ENCODE data around the gene NOS2. TPM values are rescaled to one million over a fixed set of nuclear protein-coding genes. Genes with fewer than 3 reads are reported as not detected.
"Not testable (repeated sequence)": the region's sequence is repeated elsewhere in the genome, so short reads cannot be mapped to it uniquely, and the experiment has no call there.

Gene NOS2
- total RNA-seq, 1 donor from 2014 or later, result 0.25 TPM

DNA sequence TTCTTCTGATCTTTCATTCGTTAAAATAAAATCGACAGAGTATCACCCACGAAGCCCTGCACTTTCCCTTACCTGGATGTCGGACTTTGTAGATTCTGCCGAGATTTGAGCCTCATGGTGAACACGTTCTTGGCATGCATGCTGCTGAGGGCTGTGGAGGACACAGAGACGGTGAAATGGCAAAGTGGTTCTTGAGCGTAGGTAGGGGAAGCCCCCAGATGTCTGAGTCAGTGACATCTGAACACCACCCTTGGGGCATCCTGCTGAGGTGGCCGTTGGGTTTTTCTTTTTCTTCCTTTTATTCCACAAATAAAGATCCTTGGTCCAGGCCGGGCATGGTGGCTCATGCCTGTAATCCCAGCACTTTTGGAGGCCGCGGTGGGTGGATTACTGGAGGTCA lies 33.9 kb downstream of the NOS2 start:
- no peak overlapping the region for H3K4me3 Mint-ChIP-seq (ENCODE audit: unreplicated experiment)
- H3K4me1 Mint-ChIP-seq (ENCODE audit: low read depth, unreplicated experiment), result no peaks in the 10 kb centered on the region

DNA sequence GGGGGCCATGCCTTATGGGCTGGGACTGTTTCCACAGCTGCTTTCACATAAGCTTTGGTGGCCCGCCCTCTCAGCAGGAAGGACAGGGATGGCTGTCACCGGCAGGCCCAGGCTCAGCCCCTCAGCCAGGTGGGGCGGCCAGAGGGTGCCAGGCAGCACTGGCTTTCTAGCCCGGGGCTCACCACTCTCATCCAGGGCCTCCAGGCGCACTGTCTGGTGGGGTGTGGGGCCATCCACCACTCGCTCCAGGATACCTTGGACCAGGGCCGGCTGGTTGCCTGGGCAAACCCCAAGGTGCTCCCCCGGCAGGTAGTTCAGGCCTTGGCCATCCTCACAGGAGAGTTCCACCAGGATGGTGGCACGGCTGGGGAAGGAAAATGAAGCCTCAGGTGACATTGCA lies 35.0 kb downstream of the NOS2 start:
- no peaks in the 10 kb centered on the region for H3K36me3 Mint-ChIP-seq (ENCODE audit: unreplicated experiment)
- no peaks in the 10 kb centered on the region for H3K27me3 Mint-ChIP-seq (ENCODE audit: unreplicated experiment)
- DNase-seq, result no peak
- no peak overlapping the region for H3K27ac Mint-ChIP-seq (ENCODE audit: unreplicated experiment)
- no peaks in the 10 kb centered on the region for H3K9me3 Mint-ChIP-seq (ENCODE audit: unreplicated experiment)
- no peak overlapping the region for H3K4me3 Mint-ChIP-seq (ENCODE audit: unreplicated experiment)
- H3K4me1 Mint-ChIP-seq (ENCODE audit: low read depth, unreplicated experiment), result no peaks in the 10 kb centered on the region
- TF ChIP-seq, protein P1, sequence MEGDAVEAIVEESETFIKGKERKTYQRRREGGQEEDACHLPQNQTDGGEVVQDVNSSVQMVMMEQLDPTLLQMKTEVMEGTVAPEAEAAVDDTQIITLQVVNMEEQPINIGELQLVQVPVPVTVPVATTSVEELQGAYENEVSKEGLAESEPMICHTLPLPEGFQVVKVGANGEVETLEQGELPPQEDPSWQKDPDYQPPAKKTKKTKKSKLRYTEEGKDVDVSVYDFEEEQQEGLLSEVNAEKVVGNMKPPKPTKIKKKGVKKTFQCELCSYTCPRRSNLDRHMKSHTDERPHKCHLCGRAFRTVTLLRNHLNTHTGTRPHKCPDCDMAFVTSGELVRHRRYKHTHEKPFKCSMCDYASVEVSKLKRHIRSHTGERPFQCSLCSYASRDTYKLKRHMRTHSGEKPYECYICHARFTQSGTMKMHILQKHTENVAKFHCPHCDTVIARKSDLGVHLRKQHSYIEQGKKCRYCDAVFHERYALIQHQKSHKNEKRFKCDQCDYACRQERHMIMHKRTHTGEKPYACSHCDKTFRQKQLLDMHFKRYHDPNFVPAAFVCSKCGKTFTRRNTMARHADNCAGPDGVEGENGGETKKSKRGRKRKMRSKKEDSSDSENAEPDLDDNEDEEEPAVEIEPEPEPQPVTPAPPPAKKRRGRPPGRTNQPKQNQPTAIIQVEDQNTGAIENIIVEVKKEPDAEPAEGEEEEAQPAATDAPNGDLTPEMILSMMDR (IDR thresholded peaks at IDR 0.05; ENCODE audit: partially characterized antibody, unreplicated experiment), result no peak

More for the DNA sequence above, 33.9 kb downstream of the NOS2 start:
- H3K27ac Mint-ChIP-seq (ENCODE audit: unreplicated experiment), result no peak overlapping the region
- no peaks in the 10 kb centered on the region for H3K27me3 Mint-ChIP-seq (ENCODE audit: unreplicated experiment)
- no peak for DNase-seq
- H3K9me3 Mint-ChIP-seq (ENCODE audit: unreplicated experiment), result no peaks in the 10 kb centered on the region
- TF ChIP-seq, protein P1 (IDR thresholded peaks at IDR 0.05; ENCODE audit: partially characterized antibody, unreplicated experiment), result no peak
- H3K36me3 Mint-ChIP-seq (ENCODE audit: unreplicated experiment), result no peaks in the 10 kb centered on the region

- TF ChIP-seq, protein P1 (IDR thresholded peaks at IDR 0.05; ENCODE audit: partially characterized antibody, unreplicated experiment), result no peak
- Mint-ChIP-seq H3K4me3 (ENCODE audit: unreplicated experiment) (no peak overlapping the region), H3K9me3 (ENCODE audit: unreplicated experiment) (no peaks in the 10 kb centered on the region), H3K27me3 (ENCODE audit: unreplicated experiment) (no peaks in the 10 kb centered on the region), H3K27ac (ENCODE audit: unreplicated experiment) (no peak overlapping the region), H3K4me1 (ENCODE audit: low read depth, unreplicated experiment) (no peaks in the 10 kb centered on the region), H3K36me3 (ENCODE audit: unreplicated experiment) (no peaks in the 10 kb centered on the region)
- no peak for DNase-seq
These were observed 35.7 kb downstream of the NOS2 start for GRCh38 chr17:27764589-27764988.

DNA sequence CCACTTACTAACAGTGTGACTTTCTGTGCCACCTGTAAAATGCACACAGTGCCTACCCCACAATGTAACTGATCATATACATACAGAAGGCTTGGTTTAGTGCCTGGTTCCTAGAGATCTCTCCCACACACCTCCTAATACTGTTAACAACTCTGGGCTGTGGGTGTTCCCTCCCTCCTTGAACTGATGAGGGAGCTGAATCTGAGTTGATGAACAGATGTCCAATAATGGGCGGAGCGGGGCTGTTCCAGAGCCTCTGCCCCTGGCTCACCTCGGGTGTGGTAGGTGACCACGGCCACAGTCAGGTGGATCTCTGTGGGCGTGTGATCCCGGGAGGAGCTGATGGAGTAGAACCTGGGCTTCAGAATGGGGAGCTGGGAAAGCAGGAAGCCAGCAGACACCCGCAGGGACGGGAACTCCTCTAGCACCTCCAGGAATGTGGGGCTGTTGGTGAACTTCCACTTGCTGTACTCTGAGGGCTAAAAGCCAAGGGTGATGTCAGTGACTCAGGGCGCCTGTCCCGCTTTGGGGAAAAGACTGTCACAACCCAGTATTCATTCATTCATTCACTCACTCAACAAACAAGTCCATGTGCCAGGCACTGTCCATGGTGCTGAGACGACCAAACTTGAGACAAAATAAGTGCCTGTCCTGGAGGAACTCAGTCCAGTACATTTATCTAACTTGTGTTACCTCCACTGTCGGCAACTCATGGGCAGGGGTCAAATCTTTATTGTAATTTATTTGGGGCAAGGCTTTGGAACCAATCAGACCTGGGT lies 37.6 kb downstream of the NOS2 start:
- Mint-ChIP-seq H3K36me3 (ENCODE audit: unreplicated experiment) (no peaks in the 10 kb centered on the region), H3K9me3 (ENCODE audit: unreplicated experiment) (no peaks in the 10 kb centered on the region), H3K27ac (ENCODE audit: unreplicated experiment) (no peak overlapping the region), H3K4me1 (ENCODE audit: low read depth, unreplicated experiment) (no peaks in the 10 kb centered on the region), H3K4me3 (ENCODE audit: unreplicated experiment) (no peak overlapping the region), H3K27me3 (ENCODE audit: unreplicated experiment) (no peaks in the 10 kb centered on the region)
- DNase-seq, result no peak
- TF ChIP-seq, protein P1 (IDR thresholded peaks at IDR 0.05; ENCODE audit: partially characterized antibody, unreplicated experiment), result no peak

DNA sequence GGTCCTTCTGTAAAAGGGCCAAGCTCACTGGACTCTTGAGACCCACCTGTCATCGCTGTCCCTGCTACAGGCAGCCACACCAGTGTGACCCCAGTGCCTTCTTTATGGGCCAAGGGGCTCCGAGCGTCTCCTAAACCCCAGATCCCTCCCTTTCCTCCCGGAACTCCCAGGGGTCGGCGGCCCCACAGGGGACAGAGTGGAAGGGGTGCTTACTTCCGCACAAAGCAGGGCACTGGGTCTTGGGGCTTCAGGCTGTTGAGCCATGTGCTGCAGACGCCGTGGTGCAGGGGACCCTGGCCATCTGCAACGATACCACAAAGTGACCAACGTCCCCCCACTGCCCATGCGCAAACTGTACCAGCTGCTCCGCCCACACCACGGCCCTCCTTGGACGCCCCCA lies 39.4 kb downstream of the NOS2 start:
- not testable (repeated sequence) for H3K27me3 Mint-ChIP-seq (ENCODE audit: unreplicated experiment); H3K36me3 Mint-ChIP-seq (ENCODE audit: unreplicated experiment); H3K4me3 Mint-ChIP-seq (ENCODE audit: unreplicated experiment)

More for the DNA sequence above, 39.4 kb downstream of the NOS2 start:
- not testable (repeated sequence) for H3K9me3 Mint-ChIP-seq (ENCODE audit: unreplicated experiment); H3K4me1 Mint-ChIP-seq (ENCODE audit: low read depth, unreplicated experiment); H3K27ac Mint-ChIP-seq (ENCODE audit: unreplicated experiment); DNase-seq

Measured in glutamatergic neuron (in vitro differentiated cells).